Esophagus muscularis mucosa (tissue), 4 donors: ENCODE measurements around the gene CAMTA1.

ENCODE experiments used
- CTCF ChIP-seq, 3 experiments: fragments of 200-600 bp in 2 of 3; fragments of 450-650 bp in 1 of 3; sonication (generic) in 2 of 3; IDR thresholded peaks; one replicate each; pipeline ENCODE4 v1.5.1; 2017 to 2019; ENCODE audit warnings: antibody characterized with exemption in 3 of 3, mild to moderate bottlenecking in 2 of 3, moderate library complexity in 1 of 3
- EP300 ChIP-seq: sonication (generic); formaldehyde crosslinking; IDR thresholded peaks from one replicate; pipeline ENCODE4 v1.6.1; 2017; ENCODE audit warnings: antibody characterized with exemption
- POLR2AphosphoS5 ChIP-seq, 2 donors: sonication (generic); formaldehyde crosslinking; IDR thresholded peaks; one replicate each; pipeline ENCODE4 v1.6.1; 2017; ENCODE audit warnings: antibody characterized with exemption in 2 of 2

DNA sequence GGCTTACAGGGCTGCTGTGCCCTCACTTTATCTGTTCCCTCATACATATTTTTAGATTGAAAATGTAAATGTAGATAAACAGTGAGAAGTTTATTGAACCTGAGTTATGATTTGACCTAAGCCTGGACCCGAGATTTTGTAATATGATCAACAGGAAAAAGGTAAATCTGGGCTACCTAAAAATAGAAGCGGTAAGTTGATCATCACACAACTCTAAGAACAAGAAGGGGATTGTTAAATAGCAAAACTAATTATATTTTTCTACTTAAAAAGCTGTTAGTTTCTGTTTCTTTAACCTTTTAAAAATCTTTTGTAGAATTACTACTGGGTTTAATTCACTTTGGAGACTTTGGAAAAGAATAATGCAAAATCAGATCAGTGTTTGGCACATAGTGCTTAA is 35.6 kb downstream of the CAMTA1 start:
- TF ChIP-seq CTCF (IDR thresholded peaks at IDR 0.05) (no peak), EP300 (no peak), POLR2AphosphoS5 (IDR thresholded peaks at IDR 0.05) (no peak)
